ENCODE results near the gene ATP6V0C. TPM values are rescaled to one million over a fixed set of nuclear protein-coding genes. Genes with fewer than 3 reads are reported as not detected.

The ATP6V0C gene
- polyA plus RNA-seq, 1 donor (not counting 4 experiments of a cell fraction or from before 2014, with no cell fraction given) = 11.4 TPM

GRCh38 chr16:2523801-2524231 is 10.1 kb downstream of the ATP6V0C start:
- H4K20me1 ChIP-seq (ENCODE audit: control insufficient read depth, extremely low read depth, insufficient read depth, low read length) = peaks cover 10% of the 10 kb centered on the region
- H3K4me1 ChIP-seq (ENCODE audit: control insufficient read depth, extremely low read depth, insufficient read depth, low read length) = peaks cover 9% of the 10 kb centered on the region
- no peak overlapping the region for H2AFZ ChIP-seq (ENCODE audit: control insufficient read depth, low read length)
- peaks cover 16 to 45% of the 10 kb centered on the region in 2 experiments for H3K36me3 ChIP-seq (ENCODE audit: control insufficient read depth in 2 of 2, extremely low read depth in 1 of 2, insufficient read depth in 2 of 2, low read length in 2 of 2)
- FAIRE-seq = no peak
- no peak overlapping the region for H3K4me3 ChIP-seq (ENCODE audit: control insufficient read depth in 2 of 3, extremely low read depth in 1 of 3, insufficient read depth in 2 of 3, low read depth in 1 of 3, low read length in 3 of 3)
- no peak for DNase-seq (ENCODE audit: low read depth, low spot score)
- TF ChIP-seq EZH2 (IDR thresholded peaks at IDR 0.05; ENCODE audit: low read length) (no peak), CTCF (optimal IDR thresholded peaks at IDR 0.05 in 1 of 3, IDR thresholded peaks at IDR 0.05 in 1 of 3, conservative IDR thresholded peaks at IDR 0.05 in 1 of 3; ENCODE audit: extremely low read depth in 1 of 3, insufficient read depth in 2 of 3, low read length in 3 of 3) (no peak)
- no peak overlapping the region for H3K4me2 ChIP-seq (ENCODE audit: control insufficient read depth, extremely low read depth, insufficient read depth, low read depth, low read length)
- no peaks in the 10 kb centered on the region for H3K27me3 ChIP-seq (ENCODE audit: control insufficient read depth, extremely low read depth, insufficient read depth, low read length)
- H3K9ac ChIP-seq (ENCODE audit: control insufficient read depth, extremely low read depth, insufficient read depth, low read length) = no peak overlapping the region
- dilution Hi-C loops (cut with MboI; ENCODE audit: extremely low pct_ligation_motif_present, low sequenced_read_pairs) = no loop called here
- H3K79me2 ChIP-seq (ENCODE audit: control insufficient read depth, insufficient read depth, low read length) = peaks cover 21% of the 10 kb centered on the region
- no peaks in the 10 kb centered on the region for H3K9me1 ChIP-seq (ENCODE audit: control insufficient read depth, extremely low read depth, insufficient read depth, low read length)
- H3K9me3 ChIP-seq (ENCODE audit: control insufficient read depth, low read depth, low read length) = no peaks in the 10 kb centered on the region
- H3K27ac ChIP-seq (ENCODE audit: control insufficient read depth, insufficient read depth, low read length) = no peak overlapping the region

DNA sequence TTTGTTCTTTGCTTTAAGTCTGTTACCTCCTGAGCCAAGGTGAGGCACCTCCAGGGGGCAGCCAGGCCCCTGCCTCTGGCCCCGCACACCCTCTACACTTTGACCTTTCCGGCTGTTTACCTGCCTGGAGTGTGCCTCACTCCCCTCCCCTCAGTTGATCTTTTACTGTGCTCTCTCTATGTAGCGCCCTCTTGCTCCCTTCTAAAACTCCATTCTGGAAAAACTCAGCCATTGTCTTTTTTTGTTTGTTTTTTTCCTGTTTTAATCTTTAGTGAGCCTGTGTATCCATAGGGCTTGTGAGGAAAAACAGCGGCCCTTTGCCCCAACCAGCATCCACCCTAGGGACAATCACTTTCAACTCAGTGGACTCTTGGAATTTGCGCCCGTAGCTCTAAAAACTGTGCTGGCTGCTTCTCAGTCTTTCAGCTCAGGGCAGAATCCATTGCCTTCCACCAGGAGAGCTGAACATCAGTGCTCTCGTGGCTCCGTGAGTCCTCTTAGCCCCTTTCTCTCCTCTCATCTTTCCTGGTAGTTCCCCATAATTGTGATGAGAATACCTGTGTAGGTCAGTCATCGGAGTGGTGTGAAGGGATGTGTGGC is 10.7 kb downstream of the ATP6V0C start:
- no peak overlapping the region for H3K27ac ChIP-seq (ENCODE audit: control insufficient read depth, insufficient read depth, low read length)
- DNase-seq (ENCODE audit: low read depth, low spot score) (no peak), FAIRE-seq (no peak)
- H3K4me2 ChIP-seq (ENCODE audit: control insufficient read depth, extremely low read depth, insufficient read depth, low read depth, low read length) = no peak overlapping the region
- H3K9ac ChIP-seq (ENCODE audit: control insufficient read depth, extremely low read depth, insufficient read depth, low read length) = no peak overlapping the region
- dilution Hi-C loops (cut with MboI; ENCODE audit: extremely low pct_ligation_motif_present, low sequenced_read_pairs) = no loop called here
- no peak overlapping the region for H2AFZ ChIP-seq (ENCODE audit: control insufficient read depth, low read length)
- H4K20me1 ChIP-seq (ENCODE audit: control insufficient read depth, extremely low read depth, insufficient read depth, low read length) = peaks cover 6% of the 10 kb centered on the region
- H3K4me1 ChIP-seq (ENCODE audit: control insufficient read depth, extremely low read depth, insufficient read depth, low read length) = peaks cover 9% of the 10 kb centered on the region
- TF ChIP-seq CTCF (optimal IDR thresholded peaks at IDR 0.05 in 1 of 3, IDR thresholded peaks at IDR 0.05 in 1 of 3, conservative IDR thresholded peaks at IDR 0.05 in 1 of 3; ENCODE audit: extremely low read depth in 1 of 3, insufficient read depth in 2 of 3, low read length in 3 of 3) = no peak
- TF ChIP-seq EZH2 (IDR thresholded peaks at IDR 0.05; ENCODE audit: low read length) = no peak
- H3K9me1 ChIP-seq (ENCODE audit: control insufficient read depth, extremely low read depth, insufficient read depth, low read length) = no peaks in the 10 kb centered on the region
- no peak overlapping the region for H3K4me3 ChIP-seq (ENCODE audit: control insufficient read depth in 2 of 3, extremely low read depth in 1 of 3, insufficient read depth in 2 of 3, low read depth in 1 of 3, low read length in 3 of 3)
- no peaks in the 10 kb centered on the region for H3K27me3 ChIP-seq (ENCODE audit: control insufficient read depth, extremely low read depth, insufficient read depth, low read length)
- H3K79me2 ChIP-seq (ENCODE audit: control insufficient read depth, insufficient read depth, low read length) = peaks cover 14% of the 10 kb centered on the region
- no peaks in the 10 kb centered on the region for H3K9me3 ChIP-seq (ENCODE audit: control insufficient read depth, low read depth, low read length)
- peaks cover 17 to 47% of the 10 kb centered on the region in 2 experiments for H3K36me3 ChIP-seq (ENCODE audit: control insufficient read depth in 2 of 2, extremely low read depth in 1 of 2, insufficient read depth in 2 of 2, low read length in 2 of 2)

Data from keratinocyte (primary cell).